ENCODE measurements around the gene TNRC6B.

DNA sequence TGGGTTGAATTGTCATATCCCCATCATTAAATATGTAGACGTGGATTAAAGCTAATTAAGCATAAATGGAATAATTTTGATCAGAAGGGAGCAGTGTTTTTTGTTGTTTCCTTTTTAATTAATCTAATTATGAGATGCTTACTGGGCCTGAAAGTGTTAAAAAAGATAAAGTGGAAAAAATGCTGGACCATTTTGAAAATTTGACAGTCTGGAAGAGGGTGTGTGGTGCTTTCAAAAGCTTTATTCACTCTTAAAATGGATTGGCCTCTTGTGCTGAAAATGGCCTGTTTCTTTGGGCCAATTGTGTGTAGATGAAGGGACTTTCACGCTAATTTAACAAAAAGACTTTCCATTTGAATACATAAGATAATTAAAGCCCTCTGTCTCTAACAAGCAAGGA lies 1.8 kb downstream of the TNRC6B start:
- TF ChIP-seq, protein P1, sequence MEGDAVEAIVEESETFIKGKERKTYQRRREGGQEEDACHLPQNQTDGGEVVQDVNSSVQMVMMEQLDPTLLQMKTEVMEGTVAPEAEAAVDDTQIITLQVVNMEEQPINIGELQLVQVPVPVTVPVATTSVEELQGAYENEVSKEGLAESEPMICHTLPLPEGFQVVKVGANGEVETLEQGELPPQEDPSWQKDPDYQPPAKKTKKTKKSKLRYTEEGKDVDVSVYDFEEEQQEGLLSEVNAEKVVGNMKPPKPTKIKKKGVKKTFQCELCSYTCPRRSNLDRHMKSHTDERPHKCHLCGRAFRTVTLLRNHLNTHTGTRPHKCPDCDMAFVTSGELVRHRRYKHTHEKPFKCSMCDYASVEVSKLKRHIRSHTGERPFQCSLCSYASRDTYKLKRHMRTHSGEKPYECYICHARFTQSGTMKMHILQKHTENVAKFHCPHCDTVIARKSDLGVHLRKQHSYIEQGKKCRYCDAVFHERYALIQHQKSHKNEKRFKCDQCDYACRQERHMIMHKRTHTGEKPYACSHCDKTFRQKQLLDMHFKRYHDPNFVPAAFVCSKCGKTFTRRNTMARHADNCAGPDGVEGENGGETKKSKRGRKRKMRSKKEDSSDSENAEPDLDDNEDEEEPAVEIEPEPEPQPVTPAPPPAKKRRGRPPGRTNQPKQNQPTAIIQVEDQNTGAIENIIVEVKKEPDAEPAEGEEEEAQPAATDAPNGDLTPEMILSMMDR (conservative IDR thresholded peaks at IDR 0.05 in 1 of 2, IDR thresholded peaks at IDR 0.05 in 1 of 2; ENCODE audit: low read depth in 1 of 2, low read length in 2 of 2): no peak
- TF ChIP-seq EZH2 (IDR thresholded peaks at IDR 0.05; ENCODE audit: low read length, missing control alignments): no peak

All from fibroblast of lung (primary cell).